ENCODE data around the gene PEX6.

Gene PEX6

GRCh38 chr6:42984001-42984923 lies 5.3 kb upstream of the PEX6 start, which contains the start of gene PPP2R5D:
TSS of gene PPP2R5D (plus strand) at chr6:42984570. CDS start at chr6:42984678, 108 bp downstream.
- TF ChIP-seq GATA2 (IDR thresholded peaks at IDR 0.05; ENCODE audit: low read depth, low read length): no peak
- TF ChIP-seq GATA3 (IDR thresholded peaks at IDR 0.05; ENCODE audit: low read depth, low read length): no peak

GRCh38 chr6:42981836-42982235 lies 2.9 kb upstream of the PEX6 start:
- TF ChIP-seq GATA3 (IDR thresholded peaks at IDR 0.05; ENCODE audit: low read depth, low read length): no peak
- no peak for TF ChIP-seq GATA2 (IDR thresholded peaks at IDR 0.05; ENCODE audit: low read depth, low read length)

GRCh38 chr6:42979523-42980177 lies 669 bp upstream of the PEX6 start:
- TF ChIP-seq GATA2 (IDR thresholded peaks at IDR 0.05; ENCODE audit: low read depth, low read length): no peak
- TF ChIP-seq GATA3 (IDR thresholded peaks at IDR 0.05; ENCODE audit: low read depth, low read length): no peak

- TF ChIP-seq GATA2 (IDR thresholded peaks at IDR 0.05; ENCODE audit: low read depth, low read length) (no peak), GATA3 (IDR thresholded peaks at IDR 0.05; ENCODE audit: low read depth, low read length) (no peak)
Observed at GRCh38 chr6:42978487-42978838, 518 bp downstream of the PEX6 start.

- TF ChIP-seq GATA2 (IDR thresholded peaks at IDR 0.05; ENCODE audit: low read depth, low read length) (no peak), GATA3 (IDR thresholded peaks at IDR 0.05; ENCODE audit: low read depth, low read length) (no peak)
Observed at GRCh38 chr6:42974919-42975505, 4.0 kb downstream of the PEX6 start.

GRCh38 chr6:42973926-42974325 lies 5.1 kb downstream of the PEX6 start:
- TF ChIP-seq GATA2 (IDR thresholded peaks at IDR 0.05; ENCODE audit: low read depth, low read length) (no peak), GATA3 (IDR thresholded peaks at IDR 0.05; ENCODE audit: low read depth, low read length) (no peak)

GRCh38 chr6:42971746-42972327 lies 7.1 kb downstream of the PEX6 start:
- no peak for TF ChIP-seq GATA2 (IDR thresholded peaks at IDR 0.05; ENCODE audit: low read depth, low read length)
- TF ChIP-seq GATA3 (IDR thresholded peaks at IDR 0.05; ENCODE audit: low read depth, low read length): no peak

GRCh38 chr6:42970871-42971612 lies 7.9 kb downstream of the PEX6 start:
- TF ChIP-seq GATA2 (IDR thresholded peaks at IDR 0.05; ENCODE audit: low read depth, low read length) (no peak), GATA3 (IDR thresholded peaks at IDR 0.05; ENCODE audit: low read depth, low read length) (no peak)

GRCh38 chr6:42969934-42970333 lies 9.0 kb downstream of the PEX6 start:
- TF ChIP-seq GATA3 (IDR thresholded peaks at IDR 0.05; ENCODE audit: low read depth, low read length) (no peak), GATA2 (IDR thresholded peaks at IDR 0.05; ENCODE audit: low read depth, low read length) (no peak)

GRCh38 chr6:42969431-42969830 lies 9.6 kb downstream of the PEX6 start:
- TF ChIP-seq GATA3 (IDR thresholded peaks at IDR 0.05; ENCODE audit: low read depth, low read length) (no peak), GATA2 (IDR thresholded peaks at IDR 0.05; ENCODE audit: low read depth, low read length) (no peak)

GRCh38 chr6:42968783-42969182 lies 10.2 kb downstream of the PEX6 start:
- TF ChIP-seq GATA2 (IDR thresholded peaks at IDR 0.05; ENCODE audit: low read depth, low read length) (no peak), GATA3 (IDR thresholded peaks at IDR 0.05; ENCODE audit: low read depth, low read length) (no peak)

GRCh38 chr6:42968126-42968701 lies 10.8 kb downstream of the PEX6 start:
- TF ChIP-seq GATA3 (IDR thresholded peaks at IDR 0.05; ENCODE audit: low read depth, low read length) (no peak), GATA2 (IDR thresholded peaks at IDR 0.05; ENCODE audit: low read depth, low read length) (no peak)

GRCh38 chr6:42967228-42967627 lies 11.8 kb downstream of the PEX6 start:
- TF ChIP-seq GATA2 (IDR thresholded peaks at IDR 0.05; ENCODE audit: low read depth, low read length) (no peak), GATA3 (IDR thresholded peaks at IDR 0.05; ENCODE audit: low read depth, low read length) (no peak)
